Right atrium auricular region (tissue), 2 donors: Measurements from ENCODE around the gene TMEM131L. TPM values are rescaled to one million over a fixed set of nuclear protein-coding genes. Genes with fewer than 3 reads are reported as not detected.

Experiments
- DNase-seq: peaks from one replicate; pipeline ENCODE4 v3.0.0-alpha.2; 2019; ENCODE audit warnings: low spot score
- H3K27ac ChIP-seq, 2 donors: fragments of 200-600 bp; sonication (generic); 1 replicate in 1 of 2; 2 replicates in 1 of 2; pipeline ENCODE4 v1.5.1; 2016 to 2019
- H3K27me3 ChIP-seq, 2 donors: fragments of 200-600 bp; sonication (generic); one replicate each; pipeline versions ENCODE4 v1.5.1 to v1.6.0; 2017 to 2019
- H3K36me3 ChIP-seq: fragments of 200-600 bp; sonication (generic); one replicate; pipeline ENCODE4 v1.5.1; 2016
- H3K4me1 ChIP-seq, 2 donors: fragments of 200-600 bp; sonication (generic); one replicate each; pipeline versions ENCODE4 v1.5.1 to v1.6.0; 2017 to 2019
- H3K4me3 ChIP-seq, 2 donors: fragments of 200-600 bp; sonication (generic); 1 replicate in 1 of 2; 2 replicates in 1 of 2; pipeline ENCODE4 v1.5.1; 2017 to 2019; ENCODE audit warnings: mild to moderate bottlenecking in 1 of 2, moderate library complexity in 1 of 2
- H3K9me3 ChIP-seq, 2 donors: fragments of 200-600 bp; sonication (generic); one replicate each; pipeline ENCODE4 v1.5.1; 2019
- total RNA-seq, 2 donors: library from RNA; depleted of rRNA; stranded (reverse); fragments of >200 nt; gene quantifications; one replicate each; pipeline ENCODE4 v1.1.0, GENCODE V29; 2016
- TF ChIP-seq, protein P1 (sequence below), 2 donors: fragments of 200-600 bp; sonication (generic); IDR thresholded peaks; one replicate each; pipeline ENCODE4 v1.5.1; 2019; ENCODE audit warnings: antibody characterized with exemption in 2 of 2

The TMEM131L gene
- total RNA-seq, 2 donors from 2014 or later: 10.9 to 15.4 TPM

DNA sequence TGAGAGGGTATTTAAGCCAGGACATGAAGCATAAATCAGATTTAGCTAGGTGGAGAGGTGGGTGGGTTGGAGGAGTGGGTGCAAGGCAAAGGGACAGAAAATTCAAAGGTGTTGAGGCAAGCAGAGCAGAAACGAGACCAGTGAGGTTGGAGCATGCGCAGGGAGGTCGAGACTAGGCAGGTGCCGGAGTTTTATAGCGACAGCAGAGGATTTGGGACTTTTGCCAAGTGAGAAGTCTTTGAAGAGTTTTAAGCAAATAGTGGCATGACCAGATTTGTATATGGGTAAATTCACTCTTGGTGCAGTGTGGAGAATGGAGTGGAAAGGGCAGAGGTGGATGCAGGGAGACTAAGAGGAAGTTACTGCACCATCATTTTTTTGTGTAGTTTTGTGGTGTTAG, 110.9 kb downstream of the TMEM131L start:
- Histone ChIP-seq H3K27me3 (no peaks in the 10 kb centered on the region), H3K4me1 (peaks cover 0 to 24% of the 10 kb centered on the region in 2 donors), H3K27ac (no peak overlapping the region), H3K9me3 (no peaks in the 10 kb centered on the region), H3K36me3 (no peaks in the 10 kb centered on the region), H3K4me3 (no peak overlapping the region)
- no peak for DNase-seq
- TF ChIP-seq, protein P1, sequence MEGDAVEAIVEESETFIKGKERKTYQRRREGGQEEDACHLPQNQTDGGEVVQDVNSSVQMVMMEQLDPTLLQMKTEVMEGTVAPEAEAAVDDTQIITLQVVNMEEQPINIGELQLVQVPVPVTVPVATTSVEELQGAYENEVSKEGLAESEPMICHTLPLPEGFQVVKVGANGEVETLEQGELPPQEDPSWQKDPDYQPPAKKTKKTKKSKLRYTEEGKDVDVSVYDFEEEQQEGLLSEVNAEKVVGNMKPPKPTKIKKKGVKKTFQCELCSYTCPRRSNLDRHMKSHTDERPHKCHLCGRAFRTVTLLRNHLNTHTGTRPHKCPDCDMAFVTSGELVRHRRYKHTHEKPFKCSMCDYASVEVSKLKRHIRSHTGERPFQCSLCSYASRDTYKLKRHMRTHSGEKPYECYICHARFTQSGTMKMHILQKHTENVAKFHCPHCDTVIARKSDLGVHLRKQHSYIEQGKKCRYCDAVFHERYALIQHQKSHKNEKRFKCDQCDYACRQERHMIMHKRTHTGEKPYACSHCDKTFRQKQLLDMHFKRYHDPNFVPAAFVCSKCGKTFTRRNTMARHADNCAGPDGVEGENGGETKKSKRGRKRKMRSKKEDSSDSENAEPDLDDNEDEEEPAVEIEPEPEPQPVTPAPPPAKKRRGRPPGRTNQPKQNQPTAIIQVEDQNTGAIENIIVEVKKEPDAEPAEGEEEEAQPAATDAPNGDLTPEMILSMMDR (IDR thresholded peaks at IDR 0.05): no peak

DNA sequence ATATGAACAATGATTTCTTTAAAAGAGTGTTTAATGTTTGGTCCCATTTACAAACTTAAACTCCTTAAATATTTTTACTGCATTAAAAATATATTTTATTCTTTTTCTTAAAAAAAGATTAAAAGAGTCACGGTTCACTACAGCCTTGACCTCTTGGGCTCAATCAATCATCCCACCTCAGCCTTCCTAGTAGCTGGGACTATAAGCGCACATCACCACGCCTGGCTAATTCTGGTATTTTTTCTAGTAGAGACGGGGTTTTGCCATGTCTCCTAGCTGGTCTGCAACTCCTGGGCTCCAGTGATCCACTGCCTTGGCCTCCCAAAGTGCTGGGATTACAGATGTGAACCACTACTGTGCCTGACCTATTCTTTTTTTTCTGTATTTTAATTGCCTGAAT, 113.2 kb downstream of the TMEM131L start:
- no peak for DNase-seq
- Histone ChIP-seq H3K9me3 (no peaks in the 10 kb centered on the region), H3K27me3 (no peaks in the 10 kb centered on the region), H3K36me3 (peaks cover 5% of the 10 kb centered on the region), H3K27ac (no peak overlapping the region), H3K4me3 (no peak overlapping the region), H3K4me1 (peaks cover 0 to 2% of the 10 kb centered on the region in 2 donors)
- TF ChIP-seq, protein P1 (IDR thresholded peaks at IDR 0.05): no peak

DNA sequence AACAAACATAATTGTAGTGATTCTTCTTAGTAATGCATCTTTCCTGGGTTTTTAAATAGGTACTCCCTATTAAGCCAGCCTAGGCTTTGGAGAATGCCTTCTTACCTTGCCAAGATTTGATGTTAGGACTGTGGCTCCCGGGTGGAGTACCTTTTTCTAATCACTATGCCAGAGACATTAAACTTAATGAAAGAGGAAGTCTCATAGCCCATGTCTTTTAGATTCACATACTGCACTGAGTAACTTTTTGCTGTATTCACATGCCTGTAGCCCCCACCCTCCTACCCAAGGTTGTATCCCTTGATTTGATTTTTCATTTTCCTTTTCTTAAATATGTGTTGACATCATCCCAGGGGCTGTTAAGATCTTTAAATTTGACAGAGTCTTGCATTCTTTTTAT, 113.7 kb downstream of the TMEM131L start:
- no peak for DNase-seq
- TF ChIP-seq, protein P1 (IDR thresholded peaks at IDR 0.05): no peak
- H3K4me3 ChIP-seq: no peak overlapping the region

DNA sequence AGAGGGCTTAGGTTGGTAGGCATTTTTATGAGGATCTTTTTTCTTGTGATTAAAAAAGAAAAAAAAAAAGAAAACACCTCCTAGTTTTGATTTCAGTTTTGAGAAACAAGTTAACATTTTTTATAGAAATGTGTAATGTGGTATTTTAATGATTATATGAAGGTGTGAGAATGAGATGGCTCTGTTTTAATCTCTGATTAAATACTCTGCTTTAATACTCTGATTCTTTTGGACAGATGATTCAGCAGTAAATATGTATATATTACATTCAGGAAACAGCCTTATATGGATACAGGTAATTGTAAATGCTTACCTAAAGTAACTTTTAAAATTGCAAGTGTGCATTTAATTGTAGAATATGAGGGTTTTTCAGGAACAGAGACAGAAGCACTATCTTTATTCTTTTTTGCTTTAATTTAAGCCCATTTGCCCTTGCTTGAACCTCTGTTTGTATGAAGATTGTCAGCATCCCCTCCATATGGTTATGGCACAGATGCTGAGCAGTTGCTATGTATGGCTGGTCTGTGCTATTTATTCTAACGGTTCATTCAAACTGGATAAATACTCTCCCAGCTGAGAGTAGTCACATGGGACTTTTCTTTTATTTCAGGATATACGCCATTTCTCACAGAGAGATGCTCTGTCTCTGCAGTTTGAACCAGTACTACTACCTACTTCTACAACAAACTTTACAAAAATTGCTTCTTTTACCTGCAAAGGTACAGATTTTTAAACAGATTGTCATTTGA, 117.0 kb downstream of the TMEM131L start:
- Histone ChIP-seq H3K27ac (no peak overlapping the region), H3K9me3 (no peaks in the 10 kb centered on the region), H3K4me3 (no peak overlapping the region), H3K36me3 (peaks cover 5% of the 10 kb centered on the region), H3K27me3 (no peaks in the 10 kb centered on the region), H3K4me1 (no peaks in the 10 kb centered on the region)
- no peak for DNase-seq
- TF ChIP-seq, protein P1 (IDR thresholded peaks at IDR 0.05): no peak

More for the DNA sequence above, 113.7 kb downstream of the TMEM131L start:
- Histone ChIP-seq H3K9me3 (no peaks in the 10 kb centered on the region), H3K36me3 (peaks cover 5% of the 10 kb centered on the region), H3K4me1 (no peaks in the 10 kb centered on the region), H3K27ac (no peak overlapping the region), H3K27me3 (no peaks in the 10 kb centered on the region)

DNA sequence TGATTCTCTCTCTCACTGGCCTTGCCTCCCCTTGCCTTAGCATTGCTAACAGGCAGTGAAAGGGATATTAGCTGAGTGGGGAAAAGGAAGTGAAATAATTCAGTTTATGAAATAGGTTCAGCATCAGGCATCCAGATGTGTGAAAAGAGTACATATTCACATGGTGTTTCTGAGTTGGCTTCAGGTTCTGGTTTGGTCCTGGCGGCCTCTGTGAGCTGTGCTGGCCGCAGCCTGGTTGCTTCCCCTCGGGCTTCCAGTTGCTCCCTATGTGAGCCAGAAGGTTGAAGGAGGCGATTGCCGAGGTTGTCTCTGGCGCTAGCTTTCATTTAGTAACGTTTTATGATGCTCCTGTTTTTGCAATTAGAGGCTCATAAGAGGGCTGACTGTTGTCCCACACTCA, 118.9 kb downstream of the TMEM131L start:
- Histone ChIP-seq H3K36me3 (peaks cover 17% of the 10 kb centered on the region), H3K27me3 (no peaks in the 10 kb centered on the region), H3K4me3 (no peak overlapping the region), H3K4me1 (no peaks in the 10 kb centered on the region), H3K9me3 (no peaks in the 10 kb centered on the region), H3K27ac (no peak overlapping the region)
- TF ChIP-seq, protein P1 (IDR thresholded peaks at IDR 0.05): no peak
- no peak for DNase-seq
